ENCODE results near the gene UBA1. TPM values are rescaled to one million over a fixed set of nuclear protein-coding genes. Genes with fewer than 3 reads are reported as not detected.

UBA1 gene
- total RNA-seq, 1 donor from 2014 or later = 93.5 TPM

GRCh38 chrX:47182106-47182700, 11.4 kb upstream of the UBA1 start:
- intact Hi-C loops (cut with DNase I) = no loop called here
- ATAC-seq = no peak
- DNase-seq (ENCODE audit: missing footprints) = no peak

GRCh38 chrX:47184486-47184885, 9.1 kb upstream of the UBA1 start:
- intact Hi-C loops (cut with DNase I) = no loop called here
- ATAC-seq = no peak
- no peak for DNase-seq (ENCODE audit: missing footprints)

- intact Hi-C loops (cut with DNase I) = no loop called here
- ATAC-seq = no peak
- DNase-seq (ENCODE audit: missing footprints) = no peak
These were observed 8.4 kb upstream of the UBA1 start for GRCh38 chrX:47185241-47185640.

- DNase-seq (ENCODE audit: missing footprints) (no peak), ATAC-seq (no peak)
- intact Hi-C loops (cut with DNase I) = no loop called here
These were observed 7.4 kb upstream of the UBA1 start for GRCh38 chrX:47186096-47186740.

- intact Hi-C loops (cut with DNase I) = no loop called here
- ATAC-seq (no peak), DNase-seq (ENCODE audit: missing footprints) (no peak)
These were observed 6.4 kb upstream of the UBA1 start for GRCh38 chrX:47187106-47187677.

GRCh38 chrX:47189906-47190305, 3.7 kb upstream of the UBA1 start:
- intact Hi-C loops (cut with DNase I) = loop anchor here (5.0 to 10.0 kb wide), 2 partner anchors 455 to 837 kb away; no protein-coding TSS in a partner anchor
- ATAC-seq = no peak
- no peak for DNase-seq (ENCODE audit: missing footprints)

- DNase-seq (ENCODE audit: missing footprints) (peak; percentile 89), ATAC-seq (peak; percentile 91)
- intact Hi-C loops (cut with DNase I) = loop anchor here (5.0 to 10.0 kb wide), 2 partner anchors 454 to 837 kb away; no protein-coding TSS in a partner anchor
These were observed 3.0 kb upstream of the UBA1 start for GRCh38 chrX:47190445-47191269.

GRCh38 chrX:47191331-47191730, 2.3 kb upstream of the UBA1 start:
- DNase-seq (ENCODE audit: missing footprints) = no peak
- intact Hi-C loops (cut with DNase I) = loop anchor here (5.0 to 10.0 kb wide), 2 partner anchors 453 to 836 kb away; no protein-coding TSS in a partner anchor
- ATAC-seq = no peak

- ATAC-seq (no peak), DNase-seq (ENCODE audit: missing footprints) (no peak)
- intact Hi-C loops (cut with DNase I) = loop anchor here (2.0 to 10.0 kb wide), 3 partner anchors 331 to 835 kb away; no protein-coding TSS in a partner anchor
These were observed 1.7 kb upstream of the UBA1 start for GRCh38 chrX:47191806-47192401.

- ATAC-seq (no peak), DNase-seq (ENCODE audit: missing footprints) (no peak)
- intact Hi-C loops (cut with DNase I) = loop anchor here (5.0 to 10.0 kb wide), 2 partner anchors 451 to 833 kb away; no protein-coding TSS in a partner anchor
These were observed 662 bp downstream of the UBA1 start for GRCh38 chrX:47194194-47194787.

- no peak for DNase-seq (ENCODE audit: missing footprints)
- ATAC-seq = no peak
- intact Hi-C loops (cut with DNase I) = loop anchor here (10.0 kb wide), 1 partner anchor 449 kb away; no protein-coding TSS in a partner anchor
These were observed 2.5 kb downstream of the UBA1 start for GRCh38 chrX:47196098-47196497.

GRCh38 chrX:47197526-47197925, 3.9 kb downstream of the UBA1 start:
- intact Hi-C loops (cut with DNase I) = loop anchor here (10.0 kb wide), 1 partner anchor 447 kb away; no protein-coding TSS in a partner anchor
- DNase-seq (ENCODE audit: missing footprints) = no peak
- ATAC-seq = no peak

- no peak for DNase-seq (ENCODE audit: missing footprints)
- intact Hi-C loops (cut with DNase I) = loop anchor here (10.0 kb wide), 1 partner anchor 447 kb away; no protein-coding TSS in a partner anchor
- ATAC-seq = no peak
These were observed 4.5 kb downstream of the UBA1 start for GRCh38 chrX:47198026-47198686.

GRCh38 chrX:47198687-47199080, 5.1 kb downstream of the UBA1 start:
- DNase-seq (ENCODE audit: missing footprints) (no peak), ATAC-seq (no peak)
- intact Hi-C loops (cut with DNase I) = loop anchor here (10.0 kb wide), 1 partner anchor 446 kb away; no protein-coding TSS in a partner anchor

- DNase-seq (ENCODE audit: missing footprints) (no peak), ATAC-seq (no peak)
These were observed 5.7 kb downstream of the UBA1 start for GRCh38 chrX:47199286-47199685.

GRCh38 chrX:47200385-47201150, 6.9 kb downstream of the UBA1 start:
- intact Hi-C loops (cut with DNase I) = no loop called here
- ATAC-seq = peak; percentile 69
- no peak for DNase-seq (ENCODE audit: missing footprints)

More at GRCh38 chrX:47199286-47199685, 5.7 kb downstream of the UBA1 start:
- intact Hi-C loops (cut with DNase I) = loop anchor here (10.0 kb wide), 1 partner anchor 446 kb away; no protein-coding TSS in a partner anchor
